LNCaP clone FGC (cell line): ENCODE data around the gene HLA-DQA1.
"Not testable (repeated sequence)": the region's sequence is repeated elsewhere in the genome, so short reads cannot be mapped to it uniquely, and the experiment has no call there.

Experiments used
- DNase-seq: peaks from one replicate; pipeline ENCODE4 v3.0.0-alpha.2; 2011; ENCODE audit warnings: low read depth
- H3K4me3 ChIP-seq: 2 replicates; pipeline ENCODE4 v1.5.1; 2011; ENCODE audit warnings: mild to moderate bottlenecking, low read depth, low read length, control low read depth
- TF ChIP-seq, protein P1 (sequence below): IDR thresholded peaks from 2 replicates; pipeline ENCODE4 v1.5.1; 2012; ENCODE audit warnings: mild to moderate bottlenecking; ENCODE audit not compliant: control insufficient read depth, insufficient read depth; ENCODE audit errors: extremely low read depth

The HLA-DQA1 gene

DNA sequence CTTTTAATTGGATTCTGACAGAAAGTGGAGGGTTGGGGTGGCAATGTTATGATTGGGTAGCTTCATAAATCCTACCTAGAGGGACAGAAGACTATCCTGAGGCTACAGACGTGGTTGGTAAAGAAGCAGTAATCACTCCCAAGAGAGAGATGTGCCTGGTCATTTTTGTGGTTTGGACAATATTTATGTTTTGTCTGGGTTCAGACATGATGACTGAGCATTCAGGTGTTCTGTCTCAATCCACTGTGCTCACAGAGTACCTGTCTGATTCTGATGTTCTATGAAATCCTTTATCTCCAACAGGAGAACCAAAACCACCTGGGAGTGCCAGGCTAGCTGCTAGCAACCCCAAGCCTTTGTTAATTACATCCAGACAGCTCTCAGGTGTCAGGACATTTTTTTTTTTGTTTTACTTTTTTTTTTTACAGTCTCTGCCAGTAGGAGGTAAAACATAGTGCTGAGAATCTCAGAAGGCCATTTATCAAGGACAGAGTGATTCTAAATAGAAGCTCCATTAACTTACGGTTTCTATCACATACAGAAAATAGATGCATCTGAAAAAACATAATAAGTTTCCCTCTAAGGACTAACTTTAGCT, 1.6 kb upstream of the HLA-DQA1 start:
- H3K4me3 ChIP-seq = no peak overlapping the region
- TF ChIP-seq, protein P1, sequence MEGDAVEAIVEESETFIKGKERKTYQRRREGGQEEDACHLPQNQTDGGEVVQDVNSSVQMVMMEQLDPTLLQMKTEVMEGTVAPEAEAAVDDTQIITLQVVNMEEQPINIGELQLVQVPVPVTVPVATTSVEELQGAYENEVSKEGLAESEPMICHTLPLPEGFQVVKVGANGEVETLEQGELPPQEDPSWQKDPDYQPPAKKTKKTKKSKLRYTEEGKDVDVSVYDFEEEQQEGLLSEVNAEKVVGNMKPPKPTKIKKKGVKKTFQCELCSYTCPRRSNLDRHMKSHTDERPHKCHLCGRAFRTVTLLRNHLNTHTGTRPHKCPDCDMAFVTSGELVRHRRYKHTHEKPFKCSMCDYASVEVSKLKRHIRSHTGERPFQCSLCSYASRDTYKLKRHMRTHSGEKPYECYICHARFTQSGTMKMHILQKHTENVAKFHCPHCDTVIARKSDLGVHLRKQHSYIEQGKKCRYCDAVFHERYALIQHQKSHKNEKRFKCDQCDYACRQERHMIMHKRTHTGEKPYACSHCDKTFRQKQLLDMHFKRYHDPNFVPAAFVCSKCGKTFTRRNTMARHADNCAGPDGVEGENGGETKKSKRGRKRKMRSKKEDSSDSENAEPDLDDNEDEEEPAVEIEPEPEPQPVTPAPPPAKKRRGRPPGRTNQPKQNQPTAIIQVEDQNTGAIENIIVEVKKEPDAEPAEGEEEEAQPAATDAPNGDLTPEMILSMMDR = no peak
- no peak for DNase-seq

DNA sequence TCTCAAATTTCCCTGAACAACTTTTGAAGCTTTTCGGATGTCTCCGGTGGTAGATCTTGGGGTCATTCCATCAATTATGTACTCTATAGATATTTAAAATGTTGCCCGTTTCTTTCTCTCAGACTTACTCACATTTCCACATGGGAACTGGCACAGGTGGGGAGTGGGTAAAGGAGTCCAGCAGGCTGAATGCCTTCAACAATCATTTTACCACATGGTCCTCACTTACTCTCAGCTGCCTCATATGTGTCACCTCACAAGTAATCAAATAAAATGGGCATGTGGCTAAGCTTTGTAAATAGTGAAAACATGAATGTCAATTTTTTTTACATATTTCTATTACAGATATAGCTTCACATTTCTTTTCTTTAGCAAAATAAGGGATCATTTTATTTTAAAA, 677 bp downstream of the HLA-DQA1 start:
- no peak for DNase-seq
- H3K4me3 ChIP-seq = no peak overlapping the region
- TF ChIP-seq, protein P1 = no peak

DNA sequence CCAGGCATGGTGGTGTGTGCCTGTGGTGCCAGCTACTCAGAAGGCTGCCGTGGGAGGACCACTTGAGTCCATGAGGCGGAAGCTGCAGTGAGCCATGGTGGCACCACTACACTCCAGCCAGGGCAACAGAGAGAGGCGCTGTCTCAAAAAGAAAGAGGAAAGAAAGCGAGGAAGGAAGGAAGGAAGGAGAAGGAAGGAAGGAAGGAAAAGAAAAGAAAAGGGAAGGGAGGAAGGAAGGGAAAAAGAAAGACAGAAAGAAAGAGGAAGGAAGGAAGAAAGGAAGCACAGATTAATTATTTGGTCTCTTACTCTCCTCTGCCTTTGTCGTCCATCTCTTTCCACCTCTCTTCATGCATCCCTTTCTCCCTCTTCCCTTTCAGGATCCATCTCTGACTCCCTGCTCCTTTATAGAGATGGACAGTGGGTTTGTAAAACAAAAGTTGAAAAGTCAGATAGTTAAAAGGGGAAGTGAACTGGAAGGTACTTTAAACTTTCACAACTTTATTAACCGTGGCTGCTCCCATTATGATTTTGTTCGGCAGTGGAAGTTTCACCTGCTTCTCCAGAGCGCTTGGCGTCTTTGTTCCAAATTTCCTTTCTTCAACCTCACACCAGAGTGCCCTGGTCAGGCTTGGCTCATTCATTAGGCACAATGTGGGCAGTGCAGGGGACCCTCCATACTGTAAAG, 1.5 kb downstream of the HLA-DQA1 start:
- DNase-seq = no peak
- H3K4me3 ChIP-seq = no peak overlapping the region
- TF ChIP-seq, protein P1 = no peak

DNA sequence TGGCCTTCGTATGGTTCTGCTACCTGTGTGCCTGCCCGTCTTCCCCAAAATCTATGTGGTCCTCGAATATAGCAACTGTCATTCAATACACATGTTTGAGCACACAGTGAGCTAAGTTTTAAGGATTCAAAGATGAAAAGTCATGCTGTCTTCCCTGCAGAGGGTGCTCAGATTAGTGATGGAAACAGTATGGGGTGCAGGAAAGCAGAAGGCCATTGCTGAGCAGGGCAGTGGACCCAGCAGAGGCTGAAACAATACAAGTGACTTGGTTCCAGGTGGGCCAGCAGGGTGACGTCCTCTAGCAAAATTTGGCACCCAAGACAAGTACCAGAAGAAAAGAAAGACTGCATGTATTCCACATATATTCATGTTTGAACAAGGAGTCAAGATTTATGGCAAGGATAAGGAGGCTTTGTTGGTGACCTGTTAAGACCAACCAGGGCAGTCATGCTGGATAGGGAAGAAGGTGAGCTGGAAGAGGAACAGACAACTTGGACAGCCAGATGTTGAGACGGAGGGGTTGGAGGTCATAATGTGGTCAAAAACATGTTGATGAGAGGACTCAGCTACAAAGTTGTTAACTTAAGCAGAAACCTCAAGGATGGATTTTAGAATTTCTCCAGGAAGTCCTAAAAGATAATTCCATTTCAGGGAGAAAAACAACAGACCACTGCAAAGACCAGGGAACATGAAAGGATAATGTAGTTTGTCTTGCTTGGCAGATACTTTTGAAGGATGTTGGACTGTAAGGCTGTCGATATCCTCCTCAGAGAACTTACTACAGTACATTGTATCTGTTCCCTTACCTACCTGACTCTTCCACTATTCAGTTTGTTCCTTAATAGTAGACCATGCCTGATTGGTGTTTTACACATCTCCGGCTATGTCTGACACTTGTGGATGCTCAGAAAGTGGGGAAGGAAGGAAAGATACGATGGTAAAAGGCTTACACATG, 2.5 kb downstream of the HLA-DQA1 start:
- TF ChIP-seq, protein P1 = no peak
- no peak for DNase-seq
- no peak overlapping the region for H3K4me3 ChIP-seq

DNA sequence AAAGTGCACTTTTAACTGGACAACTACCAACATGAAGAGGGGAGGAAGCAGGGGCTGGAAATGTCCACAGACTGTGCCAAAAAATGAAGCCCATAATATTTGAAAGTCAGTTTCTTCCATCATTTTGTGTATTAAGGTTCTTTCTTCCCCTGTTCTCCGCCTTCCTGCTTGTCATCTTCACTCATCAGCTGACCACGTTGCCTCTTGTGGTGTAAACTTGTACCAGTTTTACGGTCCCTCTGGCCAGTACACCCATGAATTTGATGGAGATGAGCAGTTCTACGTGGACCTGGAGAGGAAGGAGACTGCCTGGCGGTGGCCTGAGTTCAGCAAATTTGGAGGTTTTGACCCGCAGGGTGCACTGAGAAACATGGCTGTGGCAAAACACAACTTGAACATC, 3.9 kb downstream of the HLA-DQA1 start:
- no peak for DNase-seq
- H3K4me3 ChIP-seq = no peak overlapping the region

DNA sequence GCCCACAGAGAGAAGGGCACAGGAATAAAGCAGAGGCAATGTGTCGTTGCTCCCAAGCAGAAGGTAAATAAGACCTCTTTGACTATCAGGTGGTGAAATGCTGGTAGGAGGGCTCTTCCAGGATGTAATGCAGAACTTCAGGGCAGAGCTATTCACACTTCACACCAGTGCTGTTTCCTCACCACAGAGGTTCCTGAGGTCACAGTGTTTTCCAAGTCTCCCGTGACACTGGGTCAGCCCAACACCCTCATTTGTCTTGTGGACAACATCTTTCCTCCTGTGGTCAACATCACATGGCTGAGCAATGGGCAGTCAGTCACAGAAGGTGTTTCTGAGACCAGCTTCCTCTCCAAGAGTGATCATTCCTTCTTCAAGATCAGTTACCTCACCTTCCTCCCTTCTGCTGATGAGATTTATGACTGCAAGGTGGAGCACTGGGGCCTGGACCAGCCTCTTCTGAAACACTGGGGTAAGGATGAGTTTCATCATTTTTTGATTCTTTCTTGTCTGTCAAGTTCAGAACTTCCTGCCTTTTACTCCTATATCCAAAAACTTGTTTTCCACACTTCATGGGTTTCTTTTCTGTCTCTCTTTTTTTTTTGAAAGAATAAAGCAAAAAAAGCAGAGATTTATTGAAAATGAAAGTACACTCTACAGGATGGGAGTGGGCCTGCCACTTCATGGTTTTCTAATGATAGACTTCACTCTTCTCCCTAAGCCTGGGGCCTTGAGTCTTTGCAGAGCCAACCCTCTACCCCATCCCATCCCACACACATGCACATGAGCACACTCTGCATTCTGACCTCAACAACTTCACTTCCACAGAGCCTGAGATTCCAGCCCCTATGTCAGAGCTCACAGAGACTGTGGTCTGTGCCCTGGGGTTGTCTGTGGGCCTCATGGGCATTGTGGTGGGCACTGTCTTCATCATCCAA, 4.8 kb downstream of the HLA-DQA1 start:
- H3K4me3 ChIP-seq, DNase-seq: not testable (repeated sequence)

More for the DNA sequence above, 3.9 kb downstream of the HLA-DQA1 start:
- TF ChIP-seq, protein P1 = no peak

DNA sequence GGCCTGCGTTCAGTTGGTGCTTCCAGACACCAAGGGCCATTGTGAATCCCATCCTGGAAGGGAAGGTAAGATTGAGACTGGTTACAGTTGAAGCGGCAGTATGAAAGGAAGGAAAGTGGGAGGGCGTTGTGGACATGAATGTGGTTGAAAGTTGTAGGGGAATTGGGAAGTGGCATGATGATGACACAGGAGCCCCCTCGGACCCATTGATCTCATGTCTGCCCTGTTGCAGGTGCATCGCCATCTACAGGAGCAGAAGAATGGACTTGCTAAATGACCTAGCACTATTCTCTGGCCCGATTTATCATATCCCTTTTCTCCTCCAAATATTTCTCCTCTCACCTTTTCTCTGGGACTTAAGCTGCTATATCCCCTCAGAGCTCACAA, 5.5 kb downstream of the HLA-DQA1 start:
- no peak for DNase-seq
- no peak overlapping the region for H3K4me3 ChIP-seq
- TF ChIP-seq, protein P1 = no peak
